Panc1 (cell line): Measurements from ENCODE around the gene DDIAS. TPM values are rescaled to one million over a fixed set of nuclear protein-coding genes. Genes with fewer than 3 reads are reported as not detected.
A peak's percentile ranks its signal among the peaks of the same experiment; 100 is the strongest.

Experiments
- ATAC-seq: fragments of 200-7000 bp; cut with Tn5 transposase; 2 replicates; pipeline ENCODE4 v1.9.1; 2020; ENCODE audit warnings: mild to moderate bottlenecking, moderate library complexity
- BruUV-seq: library from RNA; stranded (reverse); fragments of 400-500 nt; replicated peaks from 2 replicates; lab custom pipeline; 2021; lab: Mats Ljungman, UMichigan
- CTCF ChIA-PET: fragments of 300-600 bp; sonication (Branson Sonifier 250); formaldehyde crosslinking; loops from one replicate; lab custom pipeline; 2022; ENCODE audit warnings: antibody characterized with exemption; lab: Charles Lee
- POLR2A ChIA-PET: fragments of 300-600 bp; sonication (Branson Sonifier 250); formaldehyde crosslinking; loops from one replicate; lab custom pipeline; 2022; ENCODE audit warnings: antibody characterized with exemption; lab: Charles Lee
- DNase-seq: peaks from one replicate; pipeline ENCODE4 v3.0.0-alpha.2; 2010; ENCODE audit warnings: low read depth, low spot score
- H3K27ac ChIP-seq: 2 replicates; pipeline ENCODE4 v1.5.1; 2011; ENCODE audit warnings: mild to moderate bottlenecking, low read length, inconsistent platforms
- H3K27me3 ChIP-seq: fragments of 200-500 bp; sonication (Bioruptor generic); 2 replicates; pipeline ENCODE4 v1.6.0; 2014; ENCODE audit warnings: low read length, inconsistent platforms; ENCODE audit not compliant: control insufficient read depth, insufficient read depth
- H3K36me3 ChIP-seq: fragments of 200-500 bp; sonication (Bioruptor generic); 2 replicates; pipeline ENCODE4 v1.5.1; 2014; ENCODE audit warnings: inconsistent platforms, mild to moderate bottlenecking, low read length, moderate library complexity; ENCODE audit not compliant: control insufficient read depth, insufficient read depth
- H3K4me1 ChIP-seq: 2 replicates; pipeline ENCODE4 v1.5.1; 2011; ENCODE audit warnings: inconsistent platforms, mild to moderate bottlenecking, low read length, moderate library complexity; ENCODE audit not compliant: control insufficient read depth, insufficient read depth
- H3K4me3 ChIP-seq, 2 experiments: 2 replicates each; pipeline ENCODE4 v1.5.1; 2011 to 2012; ENCODE audit warnings: low read depth in 2 of 2, low read length in 2 of 2, mild to moderate bottlenecking in 2 of 2, inconsistent platforms in 1 of 2, moderate library complexity in 1 of 2
- H3K9me3 ChIP-seq: fragments of 200-500 bp; sonication (Bioruptor generic); 2 replicates; pipeline ENCODE4 v1.5.1; 2014; ENCODE audit warnings: low read depth, mild to moderate bottlenecking, inconsistent platforms, low read length, moderate library complexity; ENCODE audit not compliant: control insufficient read depth, insufficient read depth
- CTCF ChIP-seq: fragments of 450-650 bp; IDR thresholded peaks from 2 replicates; pipeline ENCODE4 v1.5.1; 2017; ENCODE audit warnings: mild to moderate bottlenecking
- POLR2AphosphoS5 ChIP-seq: IDR thresholded peaks from 2 replicates; pipeline ENCODE4 v1.6.1; 2012; ENCODE audit warnings: mild to moderate bottlenecking, low read depth, low read length, moderate library complexity
- SIN3A ChIP-seq: IDR thresholded peaks from 2 replicates; pipeline ENCODE4 v1.6.1; 2012; ENCODE audit warnings: low read depth, mild to moderate bottlenecking, low read length, moderate library complexity, borderline replicate concordance; ENCODE audit not compliant: insufficient read depth
- TCF7L2 ChIP-seq: IDR thresholded peaks from 2 replicates; pipeline ENCODE4 v1.6.1; 2011; ENCODE audit warnings: mild to moderate bottlenecking, low read depth, low read length, inconsistent platforms
- in situ Hi-C: cut with HindIII; loops from 2 replicates; pipeline ENCODE4 v1.10.0; 2016; ENCODE audit warnings: low sequenced_read_pairs, low pct_unique_long_range_greater_than_20kb
- intact Hi-C: fragments of 100-400 bp; cut with micrococcal nuclease; formaldehyde crosslinking; loops from one replicate; pipeline ENCODE4 v1.10.0; 2022; ENCODE audit not compliant: unreplicated experiment
- total RNA-seq: library from RNA; stranded (reverse); gene quantifications from one replicate; pipeline ENCODE4 v1.2.1, GENCODE V29; 2021; ENCODE audit not compliant: unreplicated experiment
- TF ChIP-seq, protein P1 (sequence below), 2 experiments: IDR thresholded peaks; 2 replicates each; pipeline ENCODE4 v1.6.1; 2011 to 2012; ENCODE audit warnings: low read depth in 2 of 2, control low read depth in 1 of 2, low read length in 1 of 2, mild to moderate bottlenecking in 1 of 2, moderate library complexity in 1 of 2; ENCODE audit not compliant: insufficient read depth in 1 of 2

DDIAS gene
- total RNA-seq, 1 experiment from 2014 or later, result 22.9 TPM

GRCh38 chr11:82899957-82900276 is 1.6 kb upstream of the DDIAS start:
- Histone ChIP-seq H3K9me3 (no peaks in the 10 kb centered on the region), H3K4me1 (peaks cover 20% of the 10 kb centered on the region), H3K27me3 (no peaks in the 10 kb centered on the region), H3K36me3 (no peaks in the 10 kb centered on the region; the same call in 1 of the 2 replicates), H3K27ac (peak overlapping the region; percentile 87), H3K4me3 (peak overlapping the region; percentile 75 to 91)
- in situ Hi-C loops (no loop called here), intact Hi-C loops (loop anchor here (10.0 kb wide), 2 partner anchors 255 to 385 kb away; partner anchors contain the start of genes CCDC90B and PCF11)
- TSS peak; percentile 65 for BruUV-seq
- POLR2A ChIA-PET, result interaction anchor here (0.6 to 0.7 kb wide), 4 partner anchors 10 to 295 kb away, joined by 3 to 4 read pairs (median 3); partner anchors contain the start of gene PCF11
- CTCF ChIA-PET, result interaction anchor here (2.3 kb wide), 1 partner anchor 32 kb away, joined by 10 read pairs; no protein-coding TSS in a partner anchor
- ATAC-seq (no peak; the same call in 1 of the 2 replicates), DNase-seq (no peak)
- TF ChIP-seq SIN3A (no peak), CTCF (no peak), TCF7L2 (no peak), POLR2AphosphoS5 (no peak)
- TF ChIP-seq, protein P1, sequence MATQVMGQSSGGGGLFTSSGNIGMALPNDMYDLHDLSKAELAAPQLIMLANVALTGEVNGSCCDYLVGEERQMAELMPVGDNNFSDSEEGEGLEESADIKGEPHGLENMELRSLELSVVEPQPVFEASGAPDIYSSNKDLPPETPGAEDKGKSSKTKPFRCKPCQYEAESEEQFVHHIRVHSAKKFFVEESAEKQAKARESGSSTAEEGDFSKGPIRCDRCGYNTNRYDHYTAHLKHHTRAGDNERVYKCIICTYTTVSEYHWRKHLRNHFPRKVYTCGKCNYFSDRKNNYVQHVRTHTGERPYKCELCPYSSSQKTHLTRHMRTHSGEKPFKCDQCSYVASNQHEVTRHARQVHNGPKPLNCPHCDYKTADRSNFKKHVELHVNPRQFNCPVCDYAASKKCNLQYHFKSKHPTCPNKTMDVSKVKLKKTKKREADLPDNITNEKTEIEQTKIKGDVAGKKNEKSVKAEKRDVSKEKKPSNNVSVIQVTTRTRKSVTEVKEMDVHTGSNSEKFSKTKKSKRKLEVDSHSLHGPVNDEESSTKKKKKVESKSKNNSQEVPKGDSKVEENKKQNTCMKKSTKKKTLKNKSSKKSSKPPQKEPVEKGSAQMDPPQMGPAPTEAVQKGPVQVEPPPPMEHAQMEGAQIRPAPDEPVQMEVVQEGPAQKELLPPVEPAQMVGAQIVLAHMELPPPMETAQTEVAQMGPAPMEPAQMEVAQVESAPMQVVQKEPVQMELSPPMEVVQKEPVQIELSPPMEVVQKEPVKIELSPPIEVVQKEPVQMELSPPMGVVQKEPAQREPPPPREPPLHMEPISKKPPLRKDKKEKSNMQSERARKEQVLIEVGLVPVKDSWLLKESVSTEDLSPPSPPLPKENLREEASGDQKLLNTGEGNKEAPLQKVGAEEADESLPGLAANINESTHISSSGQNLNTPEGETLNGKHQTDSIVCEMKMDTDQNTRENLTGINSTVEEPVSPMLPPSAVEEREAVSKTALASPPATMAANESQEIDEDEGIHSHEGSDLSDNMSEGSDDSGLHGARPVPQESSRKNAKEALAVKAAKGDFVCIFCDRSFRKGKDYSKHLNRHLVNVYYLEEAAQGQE (IDR thresholded peaks at IDR 0.05; ENCODE audit: insufficient read depth in 1 of 2, low read depth in 2 of 2, low read length in 1 of 2), result no peak

DNA sequence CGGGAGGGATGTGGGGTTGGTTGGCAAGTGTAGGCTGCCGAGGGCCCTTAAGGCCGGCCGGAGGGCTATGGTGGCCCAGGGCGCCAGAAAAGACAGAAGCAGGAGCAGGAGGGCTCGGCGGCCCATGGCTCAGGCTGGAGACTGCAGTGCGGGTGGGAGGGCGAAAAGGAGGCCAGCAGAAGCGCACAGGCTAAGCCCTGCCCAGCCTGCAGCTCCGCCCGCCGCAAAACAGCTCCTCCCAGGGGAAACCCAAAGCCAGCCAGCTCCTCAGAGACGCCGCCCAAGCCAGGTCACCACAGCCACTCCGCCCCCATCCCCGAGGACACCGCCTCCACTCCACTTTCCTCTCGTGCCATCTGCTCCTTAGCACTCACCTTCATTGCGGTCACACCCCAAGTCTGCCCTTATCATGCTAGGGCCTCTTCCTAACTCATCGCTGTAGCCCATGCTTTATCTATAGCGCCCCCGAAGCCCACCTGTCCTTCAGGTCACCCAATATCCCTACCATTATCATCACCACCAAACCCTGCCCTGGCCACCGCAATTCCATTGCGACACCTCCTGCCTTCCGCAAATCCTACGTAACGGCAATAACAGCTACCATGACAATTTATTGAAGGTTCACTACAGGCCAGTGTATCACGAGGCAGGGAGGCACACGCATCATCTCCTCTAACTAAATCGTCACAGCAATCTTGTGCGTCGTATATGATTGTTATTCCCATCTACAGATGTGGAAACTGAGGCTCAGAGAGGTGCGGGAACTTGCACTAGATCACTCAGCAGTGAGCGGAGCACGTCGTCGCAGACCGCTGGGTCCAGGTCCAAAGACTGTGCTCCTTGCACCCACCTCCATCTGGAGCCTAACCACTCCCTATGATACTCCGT is 1.0 kb upstream of the DDIAS start, which contains the start of gene PRCP:
Gene PRCP (minus strand): TSS at position 154 of the 888 bp plus-strand sequence. CDS start 28 bp downstream, at position 126.
- in situ Hi-C loops, result no loop called here
- Histone ChIP-seq H3K4me1 (peaks cover 20% of the 10 kb centered on the region), H3K27me3 (no peaks in the 10 kb centered on the region), H3K4me3 (peak within 1 kb of the TSS; percentile 75 to 91), H3K36me3 (no peaks in the 10 kb centered on the region; the same call in 1 of the 2 replicates), H3K27ac (peak within 1 kb of the TSS; percentile 93), H3K9me3 (no peaks in the 10 kb centered on the region)
- ATAC-seq, result peak; percentile 94
- peak; percentile 79 for DNase-seq
- intact Hi-C loops, result loop anchor here (10.0 kb wide), 2 partner anchors 254 to 384 kb away; partner anchors contain the start of genes CCDC90B and PCF11
- TF ChIP-seq TCF7L2 (peak; percentile 84), SIN3A (no peak; the same call in 1 of the 2 replicates), POLR2AphosphoS5 (peak; percentile 78)
- TF ChIP-seq, protein P1 (IDR thresholded peaks at IDR 0.05; ENCODE audit: insufficient read depth in 1 of 2, low read depth in 2 of 2, low read length in 1 of 2), result no peak
- ChIA-PET CTCF (interaction anchor here (0.6 to 2.3 kb wide), 4 partner anchors 27 to 393 kb away, joined by 3 to 10 read pairs (median 4); no protein-coding TSS in a partner anchor), POLR2A (interaction anchor here (0.6 to 1.3 kb wide), 5 partner anchors 10 to 294 kb away, joined by 3 to 4 read pairs (median 3); partner anchors contain the start of gene PCF11)
- no TSS peak for BruUV-seq
